ENCODE data around the gene R3HDM4.

- TF ChIP-seq LEF1 (IDR thresholded peaks at IDR 0.05; ENCODE audit: borderline replicate concordance) (no peak), NFRKB (IDR thresholded peaks at IDR 0.05) (no peak), BHLHE40 (IDR thresholded peaks at IDR 0.05; ENCODE audit: borderline replicate concordance) (no peak), FOXA1 (IDR thresholded peaks at IDR 0.05) (no peak), FOXM1 (IDR thresholded peaks at IDR 0.05; ENCODE audit: borderline replicate concordance) (no peak), SUZ12 (IDR thresholded peaks at IDR 0.05) (no peak), SP1 (IDR thresholded peaks at IDR 0.05) (no peak), ARNT (IDR thresholded peaks at IDR 0.05) (no peak), PKNOX1 (IDR thresholded peaks at IDR 0.05) (no peak)
These were observed 5.7 kb downstream of the R3HDM4 start for GRCh38 chr19:907183-907853.

Data from HEK293T (cell line).